HUDEP-2 (cell line): ENCODE measurements around the gene ZNF649.
"Not testable (repeated sequence)": the region's sequence is repeated elsewhere in the genome, so short reads cannot be mapped to it uniquely, and the experiment has no call there.

Experiments
- DNase-seq, 76 experiments: peaks; one replicate each; lab custom pipeline; 2025; ENCODE audit not compliant: unreplicated experiment in 76 of 76; lab: John Stamatoyannopoulos, UW

The ZNF649 gene

DNA sequence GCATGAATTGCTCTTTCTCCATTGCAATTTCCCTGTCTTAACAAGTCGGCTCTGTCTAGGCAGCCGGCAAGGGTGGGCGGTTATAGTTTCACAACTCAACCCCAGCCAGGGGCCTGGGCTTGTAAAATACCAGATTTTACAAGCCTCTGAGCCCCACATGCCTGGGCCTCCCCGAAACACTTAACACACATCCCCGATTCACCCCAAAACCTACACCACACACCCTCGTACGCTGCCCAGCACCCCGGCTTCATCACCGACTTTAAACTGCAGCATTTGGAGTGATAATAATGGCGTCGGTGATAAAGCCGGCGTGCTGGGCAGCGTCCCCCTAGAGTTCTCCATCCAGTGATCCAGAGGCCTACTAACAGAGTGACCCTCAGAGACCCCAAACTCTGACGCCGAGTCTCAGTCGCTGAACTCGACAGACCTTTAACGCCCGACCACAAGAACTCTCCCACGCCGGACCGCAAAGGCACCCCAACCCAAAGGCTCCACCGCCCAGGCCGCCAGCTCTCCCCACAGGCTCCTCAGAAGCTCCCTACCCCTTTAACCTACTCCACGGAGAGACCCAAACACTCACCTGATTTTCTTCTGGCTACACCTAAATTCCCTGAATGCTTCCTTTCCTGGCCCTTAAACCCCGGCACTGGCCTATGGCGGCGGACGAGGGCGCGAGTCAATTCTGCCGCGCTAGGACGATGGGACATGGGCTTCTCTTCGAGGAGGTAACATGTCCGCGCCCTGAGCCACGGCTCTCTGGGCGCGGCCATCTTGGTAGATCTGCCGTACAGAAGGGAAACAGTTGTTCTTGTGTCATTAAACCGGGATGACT lies at the start of gene ZNF649:
Gene ZNF649 (minus strand): TSS at position 687 of the 835 bp plus-strand sequence. CDS start 4,910 bp downstream, outside the sequence.
- peak in 73 of 76 experiments; percentile 26 to 98 (median 78) for DNase-seq

DNA sequence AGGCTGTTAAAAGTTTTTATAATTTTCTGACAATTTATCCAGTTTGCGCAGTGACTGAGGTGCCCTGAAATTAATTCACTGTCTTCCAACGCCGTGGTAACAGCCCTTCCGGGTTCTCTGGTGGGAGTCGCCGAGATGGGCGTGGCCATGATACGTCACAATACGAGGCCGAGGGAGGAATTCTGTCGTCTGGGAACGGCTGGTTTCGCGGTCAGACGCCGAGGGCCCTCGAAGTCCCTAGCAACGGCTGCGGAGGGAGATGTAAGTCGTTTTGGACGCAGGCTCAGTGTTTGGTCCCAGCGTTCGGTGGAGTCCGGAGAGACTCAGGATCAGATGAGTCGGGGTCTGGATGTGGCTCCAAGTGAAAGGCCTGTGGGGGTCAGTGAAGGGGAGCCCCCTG lies 44.2 kb upstream of the ZNF649 start:
- DNase-seq = no peak

DNA sequence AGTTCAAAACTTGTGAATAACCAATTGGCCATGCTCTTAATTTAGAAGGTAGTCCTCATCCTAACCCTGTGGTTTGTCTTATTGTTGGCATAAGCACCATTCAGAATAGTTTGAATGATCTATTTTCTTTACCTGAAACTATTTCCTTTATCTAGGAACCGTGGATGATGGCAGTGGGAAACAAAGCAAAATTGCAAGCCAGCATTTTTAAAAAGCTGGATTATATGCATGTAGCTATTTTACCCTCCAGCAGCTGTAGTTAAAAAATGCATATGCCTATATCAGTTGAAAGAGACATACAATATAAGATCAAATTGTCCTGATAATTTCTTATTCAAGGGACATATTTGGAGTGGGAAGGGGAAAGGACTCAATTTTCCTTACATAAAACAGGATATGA lies 41.8 kb upstream of the ZNF649 start:
- no peak for DNase-seq

DNA sequence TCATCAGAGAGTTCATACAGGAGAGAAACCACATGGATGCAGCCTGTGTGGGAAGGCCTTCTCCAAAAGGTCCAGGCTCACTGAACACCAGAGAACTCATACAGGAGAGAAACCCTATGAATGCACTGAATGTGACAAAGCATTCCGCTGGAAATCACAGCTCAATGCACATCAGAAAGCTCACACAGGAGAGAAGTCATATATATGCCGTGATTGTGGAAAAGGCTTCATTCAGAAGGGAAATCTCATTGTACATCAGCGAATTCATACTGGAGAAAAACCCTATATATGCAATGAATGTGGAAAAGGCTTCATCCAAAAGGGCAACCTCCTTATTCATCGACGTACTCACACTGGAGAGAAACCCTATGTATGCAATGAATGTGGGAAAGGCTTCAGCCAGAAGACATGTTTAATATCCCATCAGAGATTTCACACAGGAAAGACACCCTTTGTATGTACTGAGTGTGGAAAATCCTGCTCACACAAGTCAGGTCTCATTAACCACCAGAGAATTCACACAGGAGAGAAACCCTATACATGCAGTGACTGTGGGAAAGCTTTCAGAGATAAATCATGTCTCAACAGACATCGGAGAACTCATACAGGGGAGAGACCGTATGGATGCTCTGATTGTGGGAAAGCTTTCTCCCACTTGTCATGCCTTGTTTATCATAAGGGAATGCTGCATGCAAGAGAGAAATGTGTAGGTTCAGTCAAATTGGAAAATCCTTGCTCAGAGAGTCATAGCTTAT lies 40.2 kb upstream of the ZNF649 start:
- DNase-seq = no peak

DNA sequence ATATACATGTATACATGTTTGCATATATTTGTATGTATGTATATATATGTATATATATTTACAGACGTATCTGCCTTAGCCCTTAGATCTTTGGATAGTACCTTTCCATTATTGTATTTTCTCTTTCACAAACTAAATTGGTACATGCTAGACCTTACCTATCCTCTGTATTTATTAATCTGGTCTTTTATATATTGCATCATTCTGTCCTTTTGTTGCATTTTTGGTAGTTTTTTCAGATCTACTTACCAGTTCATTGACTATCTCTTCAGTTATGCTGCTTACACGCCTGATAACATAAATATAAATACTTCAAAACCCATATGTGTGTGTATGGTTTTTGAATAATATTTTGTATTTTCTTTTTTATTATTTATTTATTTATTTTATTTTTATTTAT lies 34.1 kb upstream of the ZNF649 start:
- no peak for DNase-seq

DNA sequence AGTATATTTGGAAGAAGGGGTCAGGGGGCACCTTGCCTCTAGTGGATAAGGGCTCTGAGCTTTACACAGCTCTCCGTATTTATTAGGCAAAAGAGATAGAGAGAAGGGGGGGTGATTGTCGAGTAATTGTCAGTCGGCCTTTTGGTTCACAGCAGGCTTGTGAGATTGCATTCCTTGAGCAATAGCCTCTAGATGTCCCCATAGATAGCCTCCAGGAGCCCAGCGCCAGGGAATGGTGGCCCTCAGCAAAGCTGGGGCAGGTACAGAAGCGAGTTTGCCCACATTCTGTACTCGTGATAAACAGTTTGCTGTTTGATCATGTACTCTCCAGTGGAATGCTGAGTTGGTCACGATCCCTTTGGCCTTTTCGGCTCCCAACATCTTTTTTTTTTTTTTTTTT lies 27.1 kb upstream of the ZNF649 start:
- no peak for DNase-seq

DNA sequence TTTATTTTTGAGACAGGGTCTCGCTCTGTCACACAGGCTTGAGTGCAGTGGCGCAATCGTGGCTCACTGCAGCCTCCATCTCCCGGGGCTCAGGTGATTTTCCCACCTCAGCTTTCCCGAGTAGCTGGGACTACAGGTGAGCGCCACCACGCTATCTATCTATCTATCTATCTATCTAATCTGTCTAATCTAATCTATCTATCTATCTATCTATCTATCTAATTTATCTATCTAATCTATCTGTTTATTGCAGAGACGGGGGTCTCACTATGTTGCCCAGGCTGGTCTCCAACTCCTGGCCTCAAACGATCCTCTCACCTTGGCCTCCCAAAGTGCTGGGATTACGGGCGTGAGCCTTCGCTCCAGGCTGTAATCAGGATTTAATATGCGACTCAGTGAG lies 23.0 kb upstream of the ZNF649 start:
- DNase-seq = no peak

DNA sequence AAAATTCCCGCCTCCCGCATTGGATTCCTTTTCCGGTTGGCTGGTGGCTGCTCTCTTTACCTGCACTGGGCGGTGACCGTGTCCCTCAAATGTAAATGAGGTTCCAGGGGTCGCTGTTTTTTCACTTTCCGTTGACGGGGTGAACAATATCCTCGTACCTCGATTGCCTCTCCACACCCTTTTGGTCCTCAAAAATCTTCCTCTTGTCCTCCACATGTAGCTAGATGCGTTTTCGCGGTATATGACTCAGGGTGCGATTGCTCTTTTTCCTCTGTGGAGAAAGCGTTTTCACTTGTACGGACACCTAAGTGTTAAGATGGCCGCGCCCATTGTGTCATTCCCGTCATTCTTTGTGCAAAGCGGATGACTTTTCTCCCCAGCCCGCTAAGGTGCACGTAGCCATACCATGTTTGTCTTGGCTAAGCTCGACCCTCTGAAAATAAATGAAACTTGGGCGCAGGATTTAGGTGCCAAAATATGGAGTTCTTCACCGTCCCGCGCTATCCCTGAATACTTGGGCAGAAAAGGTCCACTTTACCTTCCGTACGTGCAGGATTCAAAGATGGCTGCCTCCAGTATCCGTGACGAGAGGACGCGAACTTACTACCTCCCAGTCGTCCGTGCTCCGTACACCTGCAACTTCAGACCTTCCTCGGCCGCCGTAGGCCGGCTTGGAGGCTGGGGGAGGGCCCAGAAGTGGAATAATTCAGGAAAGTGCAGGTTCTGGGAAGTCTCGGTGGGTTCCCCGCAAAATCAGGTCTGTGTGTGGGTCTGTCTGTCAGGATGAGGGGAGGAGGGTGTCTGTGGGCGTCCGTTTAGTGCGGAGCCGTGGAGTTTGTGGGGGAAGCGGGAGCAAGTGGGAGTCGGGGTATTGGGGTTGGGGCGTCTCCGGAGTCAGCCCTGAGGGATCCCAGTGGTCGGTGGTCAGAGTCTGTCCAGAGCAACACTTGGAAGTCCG lies 22.2 kb upstream of the ZNF649 start, which contains the start of gene ZNF613:
Gene ZNF613 (plus strand): TSS at position 689 of the 958 bp plus-strand sequence. CDS start 8,749 bp downstream, outside the sequence.
- DNase-seq = peak in 72 of 76 experiments; percentile 27 to 98 (median 87)

DNA sequence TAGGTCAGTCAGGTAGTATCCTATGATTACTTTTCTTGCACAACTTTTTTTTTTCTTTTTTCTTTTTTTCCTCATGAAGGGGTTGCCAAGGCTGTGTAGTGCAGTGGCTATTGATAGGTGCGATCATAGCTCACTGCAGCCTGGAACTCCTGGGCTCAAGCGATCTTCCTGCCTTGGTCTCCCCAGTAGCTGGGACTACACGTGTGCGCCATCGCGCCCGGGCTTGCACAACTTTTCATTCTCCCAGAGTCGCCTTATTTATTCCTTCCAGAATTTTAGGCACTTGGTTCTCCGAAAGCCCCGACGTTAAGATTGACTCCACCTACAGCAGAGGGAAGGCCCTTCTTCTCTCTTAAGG lies 21.6 kb upstream of the ZNF649 start:
- DNase-seq = no peak

DNA sequence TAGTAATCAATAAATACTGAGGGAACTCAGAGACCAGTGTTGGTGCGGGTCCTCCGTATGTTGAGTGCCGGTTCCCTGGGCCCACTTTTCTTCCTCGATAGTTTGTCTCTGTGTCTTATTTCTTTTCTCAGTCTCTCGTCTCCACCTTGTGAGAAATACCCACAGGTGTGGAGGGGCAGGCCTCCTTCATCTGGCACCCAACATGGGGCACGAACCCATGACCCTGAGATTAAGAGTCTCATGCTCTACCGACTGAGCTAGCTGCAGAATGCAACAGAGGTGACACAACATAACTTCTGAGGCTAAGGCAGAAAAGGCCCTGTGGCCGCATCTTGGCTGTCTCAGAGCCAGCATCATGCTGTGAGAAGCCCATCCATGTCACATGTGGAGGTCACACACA lies 17.1 kb upstream of the ZNF649 start:
- peak in 2 of 76 experiments; percentile 4 to 8 for DNase-seq

DNA sequence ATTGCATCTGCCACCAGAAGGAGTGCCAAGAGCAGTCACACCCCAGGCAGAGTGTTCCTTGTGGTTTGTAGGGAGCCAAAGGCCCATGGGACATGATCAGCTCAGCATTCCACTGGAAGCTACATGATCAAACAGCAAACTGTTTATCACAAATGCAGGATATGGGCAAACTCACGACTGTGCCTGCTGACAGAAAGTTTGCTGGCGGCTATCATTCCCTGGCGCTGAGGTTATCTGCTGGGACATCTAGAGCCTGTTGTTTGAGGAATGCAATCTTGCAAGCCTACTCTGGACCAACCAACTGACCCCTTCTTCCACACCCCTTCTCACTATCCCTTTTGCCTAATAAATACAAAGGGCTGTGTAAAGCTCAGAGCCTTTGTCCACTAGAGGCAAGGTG lies 14.8 kb upstream of the ZNF649 start:
- DNase-seq = no peak

DNA sequence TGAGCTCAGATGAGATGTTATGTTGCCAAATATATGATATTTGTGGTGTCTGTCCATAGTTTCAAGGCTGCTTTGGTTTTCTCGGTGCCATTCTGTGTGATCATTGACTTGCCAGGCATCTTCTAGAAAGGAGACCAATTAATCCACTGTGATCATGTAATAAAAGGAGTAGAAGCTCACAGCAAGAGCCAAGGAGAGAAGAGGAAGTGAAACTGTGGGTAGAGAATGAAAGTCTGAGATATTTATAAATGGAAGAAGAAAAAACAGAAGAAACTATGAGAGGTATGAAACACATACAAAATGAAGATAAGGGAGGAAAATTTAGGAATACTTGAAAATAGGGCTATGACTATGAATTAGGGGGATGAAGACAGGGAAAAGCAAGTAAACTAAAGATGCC lies 11.3 kb upstream of the ZNF649 start:
- DNase-seq = no peak

DNA sequence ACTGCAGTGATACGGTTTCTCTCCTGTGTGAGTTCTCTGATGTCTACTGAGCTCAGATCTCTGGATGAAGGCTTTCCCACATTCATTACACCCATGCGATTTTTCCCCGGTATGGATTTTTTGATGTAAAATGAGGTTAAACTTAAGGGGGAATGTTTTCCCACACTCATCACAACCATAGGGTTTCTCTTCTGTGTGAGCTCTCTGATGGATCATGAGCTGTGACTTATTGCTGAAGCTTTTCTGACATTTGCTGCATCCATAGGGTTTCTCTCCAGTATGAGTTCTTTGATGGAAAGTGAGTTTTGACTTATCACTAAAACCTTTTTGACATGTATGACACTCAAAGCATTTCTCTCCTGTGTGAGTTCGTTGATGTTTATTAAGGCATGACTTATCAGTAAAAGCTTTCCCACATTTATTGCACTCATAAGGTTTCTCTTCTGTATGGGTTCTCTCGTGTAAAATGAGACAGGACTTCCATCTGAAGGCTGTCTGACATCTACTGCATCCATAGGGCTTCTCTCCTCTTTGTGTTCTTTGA lies 10.6 kb upstream of the ZNF649 start:
- no peak for DNase-seq

DNA sequence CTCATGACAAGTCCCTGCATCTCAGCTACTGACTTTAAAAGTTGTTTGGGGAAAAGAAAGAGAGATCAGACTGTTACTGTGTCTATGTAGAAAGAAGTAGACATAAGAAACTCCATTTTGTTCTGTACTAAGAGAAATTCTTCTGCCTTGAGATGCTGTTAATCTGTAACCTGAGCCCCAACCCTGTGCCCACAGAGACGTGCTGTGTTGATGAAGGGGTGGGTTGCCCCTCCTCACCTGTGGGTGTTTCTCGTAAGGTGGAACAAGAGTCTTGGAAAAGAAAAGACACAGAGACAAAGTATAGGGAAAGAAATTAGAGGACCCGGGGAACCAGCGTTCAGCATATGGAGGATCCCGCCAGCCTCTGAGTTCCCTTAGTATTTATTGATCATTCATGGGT lies 3.2 kb upstream of the ZNF649 start:
- DNase-seq = not testable (repeated sequence)

DNA sequence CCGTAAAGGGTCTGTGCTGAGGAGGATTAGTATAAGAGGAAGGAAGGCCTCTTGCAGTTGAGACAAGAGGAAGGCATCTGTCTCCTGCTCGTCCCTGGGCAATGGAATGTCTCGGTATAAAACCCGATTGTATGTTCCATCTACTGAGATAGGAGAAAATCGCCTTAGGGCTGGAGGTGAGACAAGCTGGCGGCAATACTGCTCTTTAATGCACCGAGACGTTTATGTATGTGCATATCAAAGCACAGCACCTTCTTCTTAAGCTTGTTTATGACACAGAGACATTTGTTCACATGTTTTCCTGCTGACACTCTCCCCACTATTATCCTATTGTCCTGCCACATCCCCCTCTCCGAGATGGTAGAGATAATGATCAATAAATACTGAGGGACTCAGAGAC lies 1.3 kb upstream of the ZNF649 start:
- DNase-seq = not testable (repeated sequence)

DNA sequence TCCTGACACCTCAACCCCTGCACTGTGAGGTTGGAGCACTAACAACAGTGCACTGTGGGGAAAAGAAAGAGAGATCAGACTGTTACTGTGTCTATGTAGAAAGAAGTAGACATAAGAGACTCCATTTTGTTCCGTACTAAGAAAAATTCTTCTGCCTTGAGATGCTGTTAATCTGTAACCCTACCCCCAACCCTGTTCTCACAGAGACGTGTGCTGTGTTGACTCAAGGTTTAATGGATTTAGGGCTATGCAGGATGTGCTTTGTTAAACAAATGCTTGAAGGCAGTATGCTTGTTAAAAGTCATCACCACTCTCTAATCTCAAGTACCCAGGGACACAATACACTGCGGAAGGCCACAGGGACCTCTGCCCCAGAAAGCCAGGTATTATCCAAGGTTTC lies 822 bp upstream of the ZNF649 start:
- not testable (repeated sequence) for DNase-seq

DNA sequence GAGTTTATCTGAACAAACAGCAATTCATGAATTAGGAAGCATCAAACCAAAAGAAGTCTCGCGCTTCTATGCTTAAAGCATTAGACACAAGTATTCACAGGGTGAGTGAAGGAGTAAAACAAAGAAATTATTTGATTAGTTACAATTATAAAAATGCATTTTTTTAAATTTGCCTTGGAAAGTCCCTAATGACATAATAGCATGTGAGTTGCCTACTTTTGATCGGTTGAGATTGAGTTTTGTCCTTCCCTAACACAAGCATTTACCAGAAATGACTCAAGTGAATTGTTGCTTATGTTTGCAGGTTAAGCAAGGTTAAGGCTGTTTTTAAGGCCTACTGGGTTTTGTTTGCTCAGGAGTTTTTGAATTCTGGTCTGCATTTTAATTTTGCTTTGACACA lies 389 bp upstream of the ZNF649 start:
- DNase-seq = no peak

DNA sequence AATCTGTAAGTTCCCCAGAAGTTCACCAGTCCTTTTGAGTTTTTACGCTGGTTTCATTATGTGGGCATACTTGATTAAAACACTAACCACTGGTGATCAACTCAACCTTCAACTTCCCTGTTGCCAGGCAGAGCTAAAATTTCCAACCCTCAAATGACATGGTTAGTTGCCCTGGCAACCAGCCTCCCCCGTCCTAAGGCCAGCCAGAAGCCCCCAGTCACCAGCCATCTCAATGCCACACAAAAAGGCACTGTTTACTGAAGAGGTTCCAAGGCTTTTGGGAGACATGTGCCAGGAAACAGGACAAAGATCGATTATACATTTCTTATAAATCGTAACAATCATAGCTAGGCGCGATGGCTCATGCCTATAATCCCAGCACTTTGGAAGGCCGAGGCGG lies 1.6 kb downstream of the ZNF649 start:
- peak in 1 of 76 experiments; percentile 5 for DNase-seq

DNA sequence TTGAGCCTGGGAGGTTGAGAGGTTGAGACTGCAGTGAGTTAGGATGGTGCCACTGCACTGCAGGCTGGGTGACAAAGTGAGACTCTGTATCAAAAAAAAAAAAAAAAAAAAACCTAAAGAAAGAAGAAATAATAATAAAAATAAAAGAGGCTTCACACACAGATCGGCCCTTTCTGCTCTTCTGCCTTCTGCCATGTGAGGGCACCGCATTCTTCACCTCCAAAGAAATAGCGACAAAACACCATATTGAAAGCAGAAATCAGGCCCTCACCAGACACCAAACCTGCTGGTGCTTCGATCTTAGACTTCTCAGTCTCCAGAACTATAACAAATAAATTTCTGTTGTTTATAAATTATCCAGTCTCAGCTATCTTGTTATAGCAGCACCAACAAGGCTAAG lies 3.0 kb downstream of the ZNF649 start:
- no peak for DNase-seq

DNA sequence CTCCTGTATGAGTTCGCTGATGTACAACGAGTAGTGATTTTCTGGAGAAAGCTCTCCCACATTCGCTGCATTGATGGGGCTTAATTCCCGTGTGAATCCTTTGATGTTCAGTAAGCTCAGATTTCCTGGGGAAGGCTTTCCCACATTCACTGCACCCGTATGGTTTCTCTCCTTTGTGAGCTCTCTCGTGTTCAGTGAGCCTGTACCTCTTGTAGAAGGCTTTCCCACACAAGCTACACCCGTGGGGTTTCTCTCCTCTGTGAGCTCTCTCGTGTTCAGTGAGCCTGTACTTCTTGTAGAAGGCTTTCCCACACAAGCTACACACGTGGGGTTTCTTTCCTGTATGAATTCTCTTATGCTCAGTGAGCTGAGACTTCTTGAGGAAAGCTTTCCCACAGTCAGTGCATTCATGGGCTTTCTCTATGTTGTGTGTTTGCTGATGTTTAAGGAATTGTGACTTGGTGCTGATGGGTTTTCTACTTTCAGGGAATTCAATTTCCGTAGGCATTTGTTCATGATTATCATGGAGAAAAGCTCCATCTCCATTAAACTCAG lies 13.5 kb downstream of the ZNF649 start:
- no peak for DNase-seq
